HG03039 (cell line): Measurements from ENCODE around the gene HAUS6.
"Not testable (repeated sequence)": the region's sequence is repeated elsewhere in the genome, so short reads cannot be mapped to it uniquely, and the experiment has no call there.

Experiments
- ATAC-seq: cut with Tn5 transposase; IDR thresholded peaks from one replicate; pipeline ENCODE4 v1.9.1; 2021; ENCODE audit warnings: mild to moderate bottlenecking, moderate library complexity; ENCODE audit not compliant: unreplicated experiment

Gene HAUS6

DNA sequence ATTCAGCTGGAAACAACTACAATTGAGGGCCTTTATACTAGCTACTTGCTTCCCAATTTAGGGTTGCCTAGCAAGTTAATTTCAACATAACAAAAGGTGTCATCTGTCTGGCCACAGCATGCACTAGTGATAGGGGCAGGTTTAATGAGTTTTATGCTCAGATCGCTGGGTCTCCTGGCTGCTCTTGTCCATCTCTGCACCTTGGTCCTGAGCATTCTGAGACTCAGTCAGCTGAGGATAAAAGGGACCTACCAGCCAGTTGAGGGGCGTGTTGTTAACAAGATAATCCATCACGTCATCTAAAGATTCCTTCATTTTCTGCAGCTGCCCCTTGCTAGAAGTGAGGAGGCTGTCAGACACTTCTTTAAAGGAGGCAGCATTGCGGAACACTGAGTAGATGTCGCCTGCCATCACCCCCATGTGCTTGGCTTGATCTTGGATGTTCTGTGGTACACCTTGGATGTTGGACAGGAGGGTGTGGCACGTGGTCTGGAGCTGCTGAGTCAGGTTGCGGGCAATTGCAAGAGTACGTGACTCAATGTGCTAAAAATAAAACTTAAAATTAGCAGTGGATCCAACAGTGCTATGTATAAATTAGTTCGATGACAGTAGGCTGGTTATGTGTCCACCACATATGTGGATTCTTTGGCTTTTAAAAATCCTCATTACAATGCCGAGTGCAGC lies 13.5 kb upstream of the HAUS6 start:
- ATAC-seq = no peak

DNA sequence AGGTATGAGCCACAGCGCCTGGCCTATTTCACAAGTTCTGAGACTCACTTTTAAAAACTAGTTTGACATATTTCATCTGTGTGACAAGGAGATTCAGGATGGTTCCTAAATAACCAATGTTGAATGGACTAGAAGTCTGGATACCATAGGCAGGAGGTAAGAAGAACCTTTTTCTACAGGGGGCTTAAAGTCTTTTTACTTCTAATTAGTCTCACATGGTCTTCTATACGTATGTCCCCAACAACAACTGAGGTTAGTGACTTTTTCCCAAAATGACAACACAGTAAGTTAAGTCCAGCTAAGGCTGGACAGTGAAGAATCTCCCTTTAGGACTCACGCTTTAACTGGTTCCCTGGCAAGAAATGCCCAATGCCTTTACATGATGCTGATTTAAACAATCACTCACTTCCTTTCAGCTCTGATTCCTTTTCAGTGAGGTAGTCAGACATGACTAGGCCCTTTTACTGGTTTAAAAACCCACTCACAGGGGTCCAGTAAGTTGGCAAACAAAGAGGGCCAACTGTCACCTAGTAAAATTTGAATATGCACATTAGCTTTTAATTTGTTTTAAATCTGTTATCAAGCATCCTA lies 12.1 kb upstream of the HAUS6 start:
- ATAC-seq = no peak

DNA sequence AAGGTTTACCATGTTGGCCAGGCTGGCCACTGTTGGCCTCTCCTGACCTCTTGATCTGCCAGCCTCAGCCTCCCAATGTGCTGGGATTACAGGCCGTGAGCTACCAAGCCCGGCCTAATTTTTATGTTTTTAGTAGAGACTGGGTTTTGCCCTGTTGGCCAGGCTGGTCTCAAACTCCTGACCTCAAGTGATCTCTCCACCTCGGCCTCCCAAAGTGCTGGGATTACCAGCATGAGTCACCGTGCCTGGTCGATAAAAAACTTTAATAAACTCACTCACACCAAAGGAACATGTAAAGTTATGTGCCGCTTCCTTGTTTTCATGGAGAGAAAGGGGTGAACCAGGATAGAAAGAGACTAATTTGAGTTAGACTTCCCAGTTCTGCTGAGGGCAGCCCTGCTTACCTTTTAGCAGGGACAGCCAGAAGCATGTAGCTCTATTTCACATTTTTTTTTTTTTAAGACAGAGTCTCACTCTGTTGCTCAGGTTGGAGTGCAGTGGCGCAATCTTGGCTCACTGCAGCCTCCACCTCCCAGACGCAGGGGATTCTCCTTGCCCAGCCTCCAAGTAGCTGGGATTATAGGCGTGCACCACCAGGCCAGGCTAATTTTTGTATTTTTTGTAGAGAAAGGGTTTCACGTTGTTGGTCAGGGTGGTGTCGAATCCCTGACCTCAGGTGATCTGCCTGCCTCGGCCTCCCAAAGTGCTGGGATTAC lies 11.4 kb upstream of the HAUS6 start:
- no peak for ATAC-seq

DNA sequence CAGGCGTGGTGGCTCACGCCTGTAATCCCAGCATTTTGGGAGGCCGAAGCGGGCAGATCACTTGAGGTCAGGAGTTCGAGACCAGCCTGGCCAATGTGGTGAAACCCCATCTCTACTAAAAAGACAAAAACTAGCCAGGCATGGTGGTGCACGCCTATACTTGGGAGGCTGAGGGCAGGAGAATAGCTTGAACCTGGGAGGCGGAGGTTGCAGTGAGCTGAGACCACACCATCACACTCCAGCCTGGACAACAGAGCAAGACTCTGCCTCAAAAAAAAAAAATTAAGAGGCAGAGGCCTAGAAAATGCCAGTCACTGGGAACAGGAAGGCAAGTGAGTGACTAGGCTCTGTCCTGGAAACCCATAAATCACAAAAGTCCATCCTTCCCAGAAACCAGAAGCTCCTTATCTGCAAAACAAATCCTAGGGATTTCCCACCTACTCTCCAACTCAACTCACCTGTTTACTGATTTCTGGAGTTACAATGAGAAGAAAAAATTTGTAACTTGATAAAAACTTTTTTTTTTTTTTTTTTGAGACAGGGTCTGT lies 10.4 kb upstream of the HAUS6 start:
- not testable (repeated sequence) for ATAC-seq

DNA sequence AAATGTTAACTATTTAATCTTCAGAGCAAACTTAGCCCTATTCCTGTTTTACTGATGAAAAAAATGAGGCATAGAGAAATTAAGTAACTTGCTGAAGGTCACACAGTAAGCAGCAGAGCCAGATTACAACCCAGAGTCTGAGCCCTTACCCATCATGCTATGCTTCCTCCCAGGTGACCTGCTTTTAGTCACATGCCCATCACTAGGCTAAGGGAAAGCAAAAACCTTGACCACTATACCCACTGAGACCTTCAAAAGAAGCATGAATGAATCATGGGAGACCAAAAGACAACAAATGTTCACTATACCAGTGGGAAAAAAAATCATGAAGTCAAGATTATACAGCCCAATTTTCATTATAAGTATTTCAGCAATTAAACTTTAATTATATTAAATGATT lies 5.3 kb upstream of the HAUS6 start:
- ATAC-seq = no peak

DNA sequence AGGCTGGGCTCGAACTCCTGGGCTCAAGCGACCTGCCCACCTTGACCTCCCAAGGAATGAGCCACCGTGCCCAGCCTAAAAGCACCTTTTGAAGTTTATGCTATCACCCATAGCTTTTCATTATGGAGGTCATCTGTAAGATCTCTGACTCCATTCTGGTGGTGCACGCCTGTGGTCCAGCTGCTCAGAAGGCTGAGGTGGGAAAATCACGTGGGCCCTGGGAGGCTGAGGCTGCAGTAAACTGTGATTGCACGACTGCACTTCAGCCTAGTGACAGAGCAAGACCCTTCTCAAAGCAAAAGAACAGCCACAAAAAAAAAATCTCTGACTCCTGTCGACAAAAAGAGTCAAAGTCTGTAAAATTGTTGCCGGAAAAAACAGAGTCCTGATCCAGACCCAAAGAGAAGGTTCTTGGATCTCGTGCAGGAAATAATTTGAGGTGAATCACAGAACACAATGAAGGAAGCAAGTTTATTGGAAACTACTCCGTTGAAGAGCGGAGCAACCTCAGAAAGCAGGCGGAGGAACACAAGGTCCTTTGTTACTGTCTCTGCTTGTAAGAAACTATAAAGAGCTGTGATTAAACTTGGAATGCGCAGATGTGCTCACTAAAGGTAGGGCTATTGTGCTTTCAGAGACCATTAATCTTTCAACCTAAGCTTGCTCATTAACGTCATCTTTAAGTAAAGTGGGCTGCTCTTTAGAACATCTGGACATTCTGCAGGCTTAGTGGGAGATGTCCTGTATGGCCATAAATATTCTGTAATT lies 2.0 kb upstream of the HAUS6 start:
- ATAC-seq = no peak

DNA sequence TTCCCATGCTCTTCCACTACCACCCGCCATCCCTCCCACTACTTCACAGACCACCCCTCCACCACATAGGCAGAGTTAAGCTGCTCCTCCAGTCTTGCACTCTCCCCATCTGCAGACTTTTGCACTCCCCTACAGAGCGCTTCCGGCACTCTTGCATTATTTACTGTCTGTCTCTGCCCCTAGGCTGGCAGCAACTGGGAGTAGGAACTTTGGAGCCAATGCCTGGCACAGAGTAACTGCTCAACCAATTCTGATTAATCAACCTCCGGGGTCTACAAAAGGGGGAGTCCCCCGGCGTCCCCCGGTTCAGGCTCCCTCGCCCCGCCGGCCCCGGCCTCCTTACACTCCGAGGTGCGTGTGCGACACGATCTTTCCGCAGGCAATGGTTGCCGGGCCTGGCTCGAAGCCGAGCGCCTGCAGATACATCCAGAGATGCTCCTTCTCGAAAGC lies 498 bp downstream of the HAUS6 start:
- ATAC-seq = peak; percentile 21

DNA sequence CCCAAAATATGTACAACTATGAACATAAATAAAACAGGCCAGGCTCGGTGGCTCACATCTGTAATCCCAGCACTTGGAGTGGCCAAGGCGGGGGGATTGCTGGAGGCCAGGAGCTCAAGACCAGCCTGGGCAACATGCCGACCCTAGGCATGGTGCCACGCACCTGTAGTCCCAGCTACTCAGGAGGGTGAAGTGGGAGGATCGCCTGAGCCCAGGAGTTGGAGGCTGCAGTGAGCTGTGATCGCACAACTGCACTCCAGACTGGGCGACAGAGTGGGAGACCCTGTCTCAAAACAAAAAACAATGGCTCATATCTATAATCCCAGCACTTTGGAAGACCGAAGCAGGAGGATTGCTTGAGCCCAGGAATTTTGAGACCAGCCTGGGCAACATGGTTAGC lies 1.5 kb downstream of the HAUS6 start:
- ATAC-seq = no peak

DNA sequence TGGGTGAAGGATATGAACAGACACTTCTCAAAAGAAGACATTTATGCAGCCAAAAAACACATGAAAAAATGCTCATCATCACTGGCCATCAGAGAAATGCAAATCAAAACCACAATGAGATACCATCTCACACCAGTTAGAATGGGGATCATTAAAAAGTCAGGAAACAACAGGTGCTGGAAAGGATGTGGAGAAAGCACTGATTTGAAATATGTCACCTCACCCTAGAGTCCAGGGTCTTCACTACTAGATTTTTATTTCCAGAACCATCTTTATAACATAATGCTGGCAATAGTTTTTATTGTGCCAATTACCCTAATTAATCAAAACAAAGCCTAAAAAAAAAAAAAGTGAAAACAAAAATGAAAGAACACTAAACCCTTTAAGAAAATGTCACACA lies 5.3 kb downstream of the HAUS6 start:
- not testable (repeated sequence) for ATAC-seq

DNA sequence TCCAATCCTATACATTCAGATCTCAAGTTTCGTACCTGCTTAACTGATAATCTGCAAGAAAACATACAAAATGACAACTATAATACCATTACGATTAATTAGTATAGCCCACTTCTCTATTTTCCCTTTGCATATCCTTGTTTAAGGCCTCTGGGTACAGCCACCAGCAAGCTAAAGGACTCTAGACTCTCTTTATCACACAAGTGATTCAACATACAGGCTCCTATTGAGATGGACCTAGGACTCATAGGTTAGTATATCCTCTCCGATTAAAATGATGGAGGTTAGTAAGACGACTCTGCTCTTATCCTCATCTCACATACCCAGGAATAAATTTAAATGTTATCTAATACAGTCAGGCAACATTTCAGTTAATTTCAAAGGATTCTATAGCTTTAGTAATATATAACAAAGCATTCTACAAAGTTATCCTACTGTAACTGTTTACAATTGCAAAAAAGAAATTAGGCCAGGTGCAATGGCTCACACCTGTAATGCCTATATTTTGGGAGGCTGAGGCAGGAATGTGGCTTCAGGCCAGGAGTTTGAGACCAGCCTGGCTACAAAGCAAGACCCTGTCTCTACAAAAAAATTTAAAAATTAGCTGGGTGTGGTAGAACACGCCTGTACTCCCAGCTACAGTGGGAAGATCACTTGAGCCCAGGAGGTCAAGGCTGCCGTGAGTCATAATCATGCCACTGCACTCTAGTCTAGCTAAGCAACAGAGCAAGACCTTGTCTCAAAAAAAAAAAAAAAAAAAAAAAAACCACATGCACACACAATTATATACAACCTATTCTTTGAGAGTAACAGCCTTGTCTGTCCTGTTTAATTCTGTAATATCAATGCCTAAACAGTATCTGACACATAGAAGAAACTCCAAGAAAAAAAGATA lies 15.4 kb downstream of the HAUS6 start:
- ATAC-seq = no peak

DNA sequence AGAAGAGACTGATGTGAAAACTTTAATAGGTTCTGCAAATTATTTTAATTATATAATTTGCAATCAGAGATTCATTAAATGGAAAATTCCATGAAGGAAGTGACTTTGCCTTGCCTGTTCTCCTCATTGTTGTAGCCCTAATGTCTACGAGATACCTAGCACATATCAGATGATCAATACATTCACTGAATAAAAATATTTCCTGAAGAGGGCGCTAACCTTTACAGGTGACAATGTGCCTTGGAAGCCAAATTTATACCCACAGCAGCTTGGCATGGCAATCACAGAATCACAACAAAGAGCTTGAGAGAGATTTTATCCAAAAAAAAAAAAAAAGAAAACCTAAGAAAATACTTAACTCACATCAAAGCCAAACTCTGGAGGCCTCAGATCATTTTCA lies 17.4 kb downstream of the HAUS6 start:
- ATAC-seq = no peak

DNA sequence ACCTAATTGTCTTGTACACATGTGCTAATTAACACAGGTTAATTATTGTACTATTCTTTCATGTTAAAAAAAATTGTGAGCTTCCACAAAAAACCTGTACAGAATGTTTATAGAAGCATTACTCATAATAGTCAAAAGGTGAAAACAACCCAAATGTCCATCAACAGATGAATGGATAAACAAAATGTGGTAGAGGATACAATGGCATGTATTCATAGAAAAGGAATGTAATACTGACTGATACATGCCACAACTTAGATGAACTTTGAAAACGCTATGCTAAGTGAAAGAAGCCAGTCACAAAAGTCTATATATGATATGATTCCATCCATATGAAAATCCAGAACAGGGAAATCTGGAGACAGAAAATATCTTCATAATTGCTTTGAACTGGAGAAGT lies 27.9 kb downstream of the HAUS6 start:
- ATAC-seq = no peak

DNA sequence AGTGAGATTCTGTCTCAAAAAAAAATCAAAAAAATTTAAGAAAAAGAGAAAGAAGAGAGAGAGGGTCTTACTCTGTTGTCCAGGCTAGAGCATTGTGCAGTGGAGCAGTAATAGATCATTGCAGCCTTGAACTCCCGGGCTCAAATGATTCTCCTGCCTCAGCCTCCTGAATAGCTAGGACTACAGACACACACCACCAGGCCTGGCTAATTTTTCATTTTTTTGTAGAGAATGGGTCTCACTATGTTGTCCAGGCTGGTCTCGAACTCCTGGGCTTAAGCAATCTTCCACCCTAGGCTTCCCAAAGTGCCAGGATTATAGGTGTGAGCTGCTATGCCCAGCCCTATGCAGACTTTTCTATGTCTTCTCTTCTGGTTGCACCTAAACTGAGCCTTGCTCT lies 28.5 kb downstream of the HAUS6 start:
- no peak for ATAC-seq

DNA sequence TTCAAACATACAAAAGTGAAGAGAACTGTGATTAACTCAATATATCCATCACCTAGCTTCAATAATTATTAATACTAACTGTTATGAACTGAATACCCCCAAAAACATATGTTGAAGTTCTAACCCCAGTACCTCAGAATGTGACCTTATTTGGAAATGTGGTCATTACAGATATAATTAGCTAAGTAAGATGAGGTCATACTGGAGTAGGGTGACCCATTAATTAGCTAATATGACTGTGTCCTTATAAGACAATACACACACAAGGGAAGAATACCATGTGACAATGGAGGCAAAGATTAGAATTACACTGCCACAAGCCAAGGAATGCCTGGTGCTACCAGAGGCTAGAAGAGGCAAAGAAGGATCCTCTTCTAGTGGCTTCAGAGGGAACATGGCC lies 45.7 kb downstream of the HAUS6 start:
- no peak for ATAC-seq

DNA sequence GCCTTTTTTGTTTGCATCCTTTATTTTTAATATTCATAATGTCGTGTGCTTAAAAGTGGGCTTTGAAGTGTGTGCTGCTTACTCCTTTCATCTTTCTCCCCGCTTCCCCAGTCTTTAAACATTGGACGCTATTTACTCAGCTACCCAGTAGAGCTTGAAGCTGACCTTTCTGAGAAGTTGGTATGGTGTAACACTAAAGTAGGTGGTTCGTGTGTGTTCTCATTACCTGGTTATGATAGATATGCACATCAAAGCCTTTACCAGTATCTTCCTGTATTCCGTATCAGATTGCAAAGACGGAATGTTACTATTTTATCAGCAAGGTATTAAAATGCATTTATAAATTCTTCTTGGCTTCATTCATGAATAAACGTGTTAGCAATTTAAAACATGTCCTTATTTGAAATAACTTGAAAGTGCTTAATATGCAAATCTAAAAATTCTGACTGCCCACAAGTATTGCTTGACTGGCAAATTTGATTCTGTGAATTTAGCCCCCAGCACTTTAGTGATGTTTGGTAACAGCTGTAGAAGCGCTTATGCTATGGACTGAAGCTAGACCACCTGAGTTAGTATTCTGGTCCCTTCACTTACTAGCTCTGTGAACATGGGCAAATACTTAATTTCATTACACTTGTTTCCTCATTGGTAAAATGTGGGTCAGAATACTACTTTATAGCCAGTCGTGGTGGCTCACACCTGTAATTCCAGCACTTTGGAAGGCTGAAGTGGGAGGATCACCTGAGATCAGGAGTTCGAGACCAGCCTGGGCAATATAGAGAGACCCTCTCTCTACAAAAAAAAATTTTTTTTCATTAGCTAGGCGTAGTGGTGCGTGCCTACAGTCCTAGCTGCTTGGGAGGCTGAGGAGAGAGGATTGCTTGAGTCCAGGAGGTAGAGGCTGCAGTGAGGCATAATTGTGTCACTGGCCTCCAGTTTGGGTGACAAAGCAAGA lies 51.8 kb downstream of the HAUS6 start:
- ATAC-seq = no peak

DNA sequence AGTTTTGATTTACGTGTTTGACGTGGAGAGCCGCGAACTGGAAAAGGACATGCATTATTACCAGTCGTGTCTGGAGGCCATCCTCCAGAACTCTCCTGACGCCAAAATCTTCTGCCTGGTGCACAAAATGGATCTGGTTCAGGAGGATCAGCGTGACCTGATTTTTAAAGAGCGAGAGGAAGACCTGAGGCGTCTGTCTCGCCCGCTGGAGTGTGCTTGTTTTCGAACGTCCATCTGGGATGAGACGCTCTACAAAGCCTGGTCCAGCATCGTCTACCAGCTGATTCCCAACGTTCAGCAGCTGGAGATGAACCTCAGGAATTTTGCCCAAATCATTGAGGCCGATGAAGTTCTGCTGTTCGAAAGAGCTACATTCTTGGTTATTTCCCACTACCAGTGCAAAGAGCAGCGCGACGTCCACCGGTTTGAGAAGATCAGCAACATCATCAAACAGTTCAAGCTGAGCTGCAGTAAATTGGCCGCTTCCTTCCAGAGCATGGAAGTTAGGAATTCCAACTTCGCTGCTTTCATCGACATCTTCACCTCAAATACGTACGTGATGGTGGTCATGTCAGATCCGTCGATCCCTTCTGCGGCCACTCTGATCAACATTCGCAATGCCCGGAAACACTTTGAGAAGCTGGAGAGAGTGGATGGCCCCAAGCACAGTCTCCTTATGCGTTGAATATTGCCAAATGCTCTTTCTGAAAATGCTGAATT lies 52.6 kb downstream of the HAUS6 start:
- ATAC-seq = no peak

DNA sequence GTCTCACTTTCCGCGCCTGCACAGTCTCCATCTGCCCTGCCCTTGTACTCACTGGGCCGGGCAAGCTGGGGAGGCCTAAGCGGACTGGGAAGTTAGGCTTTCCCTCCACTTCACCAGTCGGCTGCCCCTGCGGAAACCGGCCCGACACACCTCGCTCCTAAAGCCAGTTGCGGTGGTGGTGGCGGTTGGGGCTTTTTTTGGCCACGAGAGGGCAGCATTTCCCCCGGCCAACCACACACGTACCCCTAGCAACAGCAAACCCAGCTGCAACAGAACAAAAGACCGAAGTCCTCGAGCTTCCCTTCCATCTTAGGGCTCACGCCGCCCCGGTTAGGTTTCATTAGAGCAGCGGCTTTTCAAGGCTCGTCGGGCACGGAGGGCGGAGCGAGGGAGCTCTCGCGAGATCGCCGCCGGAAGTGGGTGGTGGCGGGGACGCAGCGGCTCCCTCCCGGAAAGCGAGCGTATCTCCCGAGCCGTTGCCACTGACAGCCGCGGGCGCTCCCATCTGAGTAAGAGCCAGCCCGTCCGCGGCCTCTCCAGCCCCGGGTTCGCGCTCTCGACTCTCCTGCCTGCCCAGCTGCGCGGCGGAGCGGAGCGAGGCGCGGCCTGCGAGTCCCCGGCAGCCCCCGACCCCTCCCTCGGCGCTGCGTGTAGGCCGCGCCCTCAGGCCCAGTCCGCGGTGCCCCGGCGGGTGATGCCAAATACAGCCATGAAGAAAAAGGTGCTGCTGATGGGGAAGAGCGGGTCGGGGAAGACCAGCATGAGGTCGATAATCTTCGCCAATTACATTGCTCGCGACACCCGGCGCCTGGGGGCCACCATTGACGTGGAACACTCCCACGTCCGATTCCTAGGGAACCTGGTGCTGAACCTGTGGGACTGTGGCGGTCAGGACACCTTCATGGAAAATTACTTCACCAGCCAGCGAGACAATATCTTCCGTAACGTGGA lies 53.5 kb downstream of the HAUS6 start, which contains the start of gene RRAGA:
TSS of gene RRAGA (plus strand) at position 462 of the 951 bp plus-strand sequence. CDS start at position 695, 233 bp downstream.
- ATAC-seq = peak; percentile 84
